ENCODE results near the gene WDR35.

GRCh38 chr2:19861813-19862212, 128.1 kb downstream of the WDR35 start:
- TF ChIP-seq CTCF (IDR thresholded peaks at IDR 0.05) (no peak), POLR2A (IDR thresholded peaks at IDR 0.05) (no peak)
